HuH-7.5 (cell line): ENCODE results near the gene PEMT.

Experiments used
- DNase-seq: peaks from one replicate; pipeline ENCODE4 v3.0.0; 2011; ENCODE audit warnings: low spot score

PEMT gene

DNA sequence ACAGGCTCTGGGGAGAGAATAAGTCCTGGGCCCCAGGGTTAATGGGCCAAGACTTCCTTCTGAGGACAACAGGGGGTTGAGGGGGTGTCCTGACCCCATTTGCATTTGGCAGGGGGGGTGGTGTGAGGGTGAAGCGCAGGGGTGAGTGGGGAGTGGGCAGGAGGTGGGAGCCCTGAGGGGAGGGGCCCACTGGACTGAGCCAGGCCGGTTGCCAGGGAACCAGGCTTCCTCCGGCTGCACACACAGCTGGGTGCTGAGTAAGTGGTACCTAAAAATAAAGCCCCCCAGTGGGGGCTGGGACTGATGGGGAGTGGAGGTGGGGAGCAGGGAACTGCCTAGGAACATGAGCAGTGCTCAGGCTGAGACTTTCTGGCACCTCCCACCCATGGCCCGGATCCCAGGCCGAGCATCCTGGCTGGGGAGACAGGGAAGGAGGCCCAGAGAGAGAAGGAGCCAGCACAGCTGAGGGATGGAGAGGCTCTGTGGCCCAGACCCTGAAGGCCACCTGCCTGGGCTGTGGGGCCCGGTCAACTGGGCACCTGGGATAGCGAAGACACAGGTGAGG lies 87.9 kb downstream of the PEMT start:
- DNase-seq: no peak

DNA sequence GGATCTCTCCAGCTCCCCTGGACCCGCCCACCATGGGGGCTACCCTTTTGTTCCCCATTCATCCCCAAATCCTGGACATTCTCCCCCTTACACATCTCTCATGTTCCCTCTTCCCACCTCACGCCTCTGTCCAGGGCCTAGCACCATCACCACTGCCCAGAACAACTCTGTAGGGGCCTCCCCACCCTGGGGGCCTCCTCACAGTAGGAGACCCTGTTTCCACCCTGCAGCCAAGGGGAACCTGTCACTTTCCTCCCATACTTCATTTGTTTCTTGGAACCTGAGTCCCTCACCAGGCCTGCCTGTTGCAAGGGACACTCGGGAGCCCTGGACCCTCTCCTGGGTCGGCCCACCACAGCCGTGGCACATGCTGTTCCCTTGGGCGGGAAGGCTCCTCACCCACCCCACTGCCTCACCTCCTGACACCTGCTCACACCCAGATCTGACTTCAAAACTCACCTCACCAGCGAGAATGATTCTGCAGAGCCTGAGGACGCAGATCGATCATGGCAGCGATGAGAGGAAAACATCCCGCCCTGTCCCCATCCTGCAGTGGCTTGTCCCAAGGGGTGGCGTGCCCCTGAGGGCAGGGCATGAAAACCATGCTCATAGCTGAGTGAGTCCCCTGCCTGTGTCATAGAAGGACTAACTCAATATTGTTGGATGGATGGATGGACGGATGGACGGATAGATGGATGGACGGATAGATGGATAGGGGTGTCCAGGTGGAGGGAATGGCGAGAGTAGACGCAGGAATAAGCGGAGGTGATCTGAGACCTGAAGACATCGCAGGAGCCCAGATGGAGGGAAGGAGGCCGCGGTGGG lies 88.6 kb downstream of the PEMT start:
- DNase-seq: no peak

DNA sequence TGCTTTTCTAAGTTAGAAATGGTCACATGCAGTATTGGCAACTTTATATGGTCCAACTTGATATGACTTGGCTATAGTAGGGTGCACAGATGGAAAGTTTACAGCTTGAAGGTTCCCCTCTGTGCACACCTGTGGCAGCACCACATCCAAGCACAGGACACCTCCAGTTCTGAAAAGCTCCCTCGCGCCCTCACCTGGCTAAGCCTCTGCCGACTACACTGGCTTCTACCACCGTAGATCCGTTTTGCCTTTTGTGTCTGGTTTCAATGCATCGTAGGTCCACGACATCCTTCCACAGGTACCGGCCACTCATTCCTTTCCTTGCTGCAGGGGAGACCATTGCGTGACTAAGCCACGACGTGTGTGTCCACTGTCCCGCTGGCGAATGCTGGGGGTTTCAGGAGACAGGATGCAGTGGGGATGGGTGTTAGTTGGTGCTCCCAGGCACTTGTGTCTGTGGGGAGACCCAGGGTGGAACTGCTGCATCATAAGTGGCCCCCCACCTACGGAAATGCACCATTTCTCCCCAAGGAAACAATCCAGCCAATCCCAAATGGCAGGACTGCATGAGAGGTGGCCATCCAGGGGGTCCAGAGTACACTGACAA lies 90.4 kb downstream of the PEMT start:
- no peak for DNase-seq

DNA sequence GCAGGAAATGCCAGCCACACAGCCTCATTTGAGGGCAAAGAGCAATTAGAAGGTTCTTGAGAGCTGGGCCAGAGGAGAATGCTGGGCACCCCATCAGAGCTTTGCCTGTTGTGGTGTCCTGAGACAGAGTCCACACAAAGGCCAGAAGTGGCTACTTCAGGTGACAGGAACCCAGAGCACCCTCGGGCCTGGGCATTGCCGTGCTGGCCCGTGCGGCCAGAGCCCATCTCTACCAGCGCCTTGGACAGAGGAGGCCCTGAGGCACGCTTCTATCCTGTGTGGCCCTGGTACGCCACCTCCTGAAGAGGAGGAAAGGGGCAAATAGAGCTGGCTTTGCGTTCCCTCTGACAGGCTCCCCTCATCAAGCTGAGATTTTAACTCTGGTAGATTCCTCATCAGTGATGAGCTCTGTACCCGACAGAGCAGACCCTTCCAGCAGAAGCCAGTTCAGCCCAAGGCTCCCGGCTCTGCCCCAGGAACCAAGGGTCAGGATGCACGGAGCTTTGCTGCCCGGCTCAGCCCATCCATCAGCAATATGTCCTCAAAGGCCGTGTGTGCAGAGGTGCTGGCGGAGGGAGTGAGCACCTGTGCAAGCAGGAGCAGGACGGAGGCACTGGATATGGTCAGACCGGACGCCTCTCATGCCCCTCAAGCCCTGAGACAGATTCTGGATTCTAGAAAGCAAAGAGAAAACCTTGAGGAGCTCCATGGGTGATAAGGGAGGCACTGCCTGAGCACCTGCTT lies 91.9 kb downstream of the PEMT start:
- DNase-seq: no peak

DNA sequence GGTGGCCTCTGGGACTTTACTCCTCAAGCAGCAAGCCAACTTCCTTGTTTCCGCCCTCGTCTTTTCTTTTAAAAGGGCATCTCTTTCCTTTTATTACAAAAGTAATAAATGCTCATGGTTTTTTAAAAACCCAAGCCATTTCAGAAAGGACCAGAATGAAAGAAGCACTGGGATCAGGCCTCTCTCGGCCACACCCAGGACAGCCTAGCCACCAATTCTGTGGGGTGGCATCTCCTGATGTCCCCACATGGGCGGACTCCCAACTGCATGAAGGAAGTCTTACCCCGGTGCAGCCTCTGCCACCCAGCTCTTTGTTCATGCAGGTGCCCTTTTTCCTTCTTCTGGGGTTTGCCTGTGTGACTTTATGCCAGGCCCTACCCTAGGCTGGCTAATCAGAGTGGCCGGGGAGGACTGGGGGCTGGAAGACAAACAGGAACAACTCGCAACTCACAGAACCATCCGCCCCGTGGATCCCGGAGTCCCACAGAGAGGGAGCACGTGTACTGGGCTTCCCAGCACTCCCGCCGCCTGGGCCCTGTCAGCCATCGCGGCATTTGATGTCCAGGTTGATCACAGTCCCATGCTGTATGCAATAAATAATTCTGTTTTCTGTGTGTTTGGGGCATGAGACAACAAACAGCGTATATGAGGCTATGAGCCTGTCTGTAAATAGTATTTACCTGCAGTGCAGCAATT lies 92.8 kb downstream of the PEMT start:
- DNase-seq: no peak

DNA sequence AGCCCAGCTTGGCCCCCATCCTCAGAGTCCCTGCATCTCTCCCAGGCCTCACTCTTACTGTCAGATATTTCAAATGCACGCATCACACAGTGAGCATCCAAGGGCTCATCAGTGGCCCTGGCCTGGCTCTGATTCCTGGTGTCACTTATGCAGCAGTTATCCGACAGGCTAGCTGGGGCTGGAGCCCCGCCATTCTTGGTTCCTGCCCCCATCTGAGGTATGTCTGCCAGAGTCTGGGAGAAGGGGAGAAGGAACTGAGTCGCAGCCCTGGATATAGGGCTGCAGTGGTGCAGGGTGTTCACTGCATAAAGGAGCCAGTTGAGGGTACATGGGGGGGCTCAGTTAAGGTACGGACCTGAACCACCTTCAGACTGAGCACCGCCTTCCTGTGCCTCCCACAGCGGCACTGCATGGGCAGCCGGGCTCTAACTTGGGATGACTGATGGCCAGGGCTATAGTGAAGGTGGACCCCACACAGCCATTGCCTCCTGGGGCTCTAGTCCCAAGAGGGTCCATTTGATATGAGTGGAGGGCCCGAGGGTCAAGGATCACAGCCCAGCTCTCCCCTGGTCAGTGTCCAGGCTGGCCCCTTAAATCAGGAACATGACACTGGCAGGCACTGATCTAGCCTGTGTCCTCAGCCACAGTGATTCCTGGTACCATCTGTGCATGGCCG lies 93.5 kb downstream of the PEMT start:
- DNase-seq: no peak

DNA sequence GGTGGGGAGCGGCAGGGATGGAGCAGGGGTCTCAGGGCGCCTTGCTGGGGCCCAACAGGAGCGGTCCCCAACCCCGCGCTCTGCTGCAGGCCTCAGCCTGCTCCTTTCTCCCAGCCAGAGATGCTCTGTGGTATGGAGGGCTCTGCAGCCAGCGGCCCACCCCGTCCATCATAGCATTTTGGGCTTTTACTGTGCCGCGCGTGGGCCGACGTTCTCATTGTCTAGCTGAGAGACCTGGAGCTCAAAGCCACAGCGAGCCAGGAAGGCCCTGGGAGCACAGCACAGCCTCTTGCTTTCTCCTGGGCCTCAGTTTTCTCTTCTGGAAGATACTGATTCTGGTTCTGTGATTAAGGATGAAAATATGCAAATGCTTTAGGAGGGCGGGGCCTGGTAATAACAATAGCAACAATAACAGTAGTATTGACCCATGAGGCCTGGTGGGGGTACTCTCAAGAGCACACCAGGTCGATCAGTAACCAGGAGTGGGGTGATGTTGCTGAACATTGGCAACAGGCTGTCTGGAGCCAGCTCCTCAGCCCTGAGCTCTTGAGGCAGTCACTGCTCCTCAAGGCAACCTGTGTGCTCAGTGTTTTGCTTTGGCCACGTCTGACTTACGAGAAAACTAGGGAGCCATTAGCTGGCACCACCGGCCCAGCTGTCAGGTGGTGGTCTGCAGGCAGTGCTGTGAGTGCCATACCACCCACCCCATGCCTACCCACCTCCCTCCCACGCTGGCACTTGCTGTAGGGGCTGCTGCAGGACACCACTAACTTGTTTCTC lies 94.3 kb downstream of the PEMT start:
- DNase-seq: no peak

DNA sequence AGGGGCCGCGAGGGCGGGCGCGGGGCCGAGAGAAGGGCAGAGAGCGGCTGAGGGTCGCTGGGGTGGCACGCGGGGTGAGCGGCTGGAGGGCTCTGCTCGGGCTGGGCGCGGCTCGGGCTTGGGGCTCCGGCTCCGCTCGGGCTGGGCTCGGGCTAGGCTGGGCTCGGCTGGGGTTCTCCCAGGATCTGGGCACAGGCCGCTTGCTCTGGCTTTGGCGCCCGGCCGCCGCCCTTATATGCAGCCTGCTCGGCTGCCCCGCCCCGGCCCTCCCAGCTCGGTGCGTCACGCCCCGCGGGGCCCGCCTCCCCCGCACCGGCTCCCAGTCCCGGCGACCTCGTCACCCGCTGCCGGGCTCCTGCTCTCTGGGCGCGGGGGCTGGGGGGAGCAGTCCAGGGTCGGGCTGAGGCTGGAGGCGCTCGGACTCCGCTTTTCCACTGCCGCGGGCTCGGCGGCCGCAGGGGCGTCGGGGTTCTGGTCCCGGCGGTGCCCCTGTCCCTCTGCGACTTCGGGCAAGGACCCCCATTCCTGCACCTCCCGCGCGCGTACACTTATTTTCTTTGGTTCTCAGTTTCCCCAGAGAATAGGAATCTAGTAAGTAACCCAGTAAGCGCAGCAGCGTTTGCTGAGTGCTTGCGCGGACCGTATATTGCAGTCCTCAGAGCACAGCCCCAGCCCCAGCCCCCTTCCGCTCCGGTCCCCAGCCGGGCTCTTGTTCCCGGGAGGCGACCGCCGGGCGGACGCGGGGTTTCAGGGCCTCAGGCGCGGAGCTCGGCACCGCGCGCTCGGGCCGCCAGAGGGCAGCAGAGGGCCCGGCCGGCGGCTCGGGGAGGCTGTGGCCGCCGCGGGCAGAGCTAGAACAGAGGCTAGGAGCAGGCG lies 95.1 kb downstream of the PEMT start, which contains the start of gene RASD1:
RASD1 (minus strand) TSS at position 207 of the 876 bp plus-strand sequence. CDS start 214 bp downstream, outside the sequence.
- DNase-seq: peak; percentile 94

DNA sequence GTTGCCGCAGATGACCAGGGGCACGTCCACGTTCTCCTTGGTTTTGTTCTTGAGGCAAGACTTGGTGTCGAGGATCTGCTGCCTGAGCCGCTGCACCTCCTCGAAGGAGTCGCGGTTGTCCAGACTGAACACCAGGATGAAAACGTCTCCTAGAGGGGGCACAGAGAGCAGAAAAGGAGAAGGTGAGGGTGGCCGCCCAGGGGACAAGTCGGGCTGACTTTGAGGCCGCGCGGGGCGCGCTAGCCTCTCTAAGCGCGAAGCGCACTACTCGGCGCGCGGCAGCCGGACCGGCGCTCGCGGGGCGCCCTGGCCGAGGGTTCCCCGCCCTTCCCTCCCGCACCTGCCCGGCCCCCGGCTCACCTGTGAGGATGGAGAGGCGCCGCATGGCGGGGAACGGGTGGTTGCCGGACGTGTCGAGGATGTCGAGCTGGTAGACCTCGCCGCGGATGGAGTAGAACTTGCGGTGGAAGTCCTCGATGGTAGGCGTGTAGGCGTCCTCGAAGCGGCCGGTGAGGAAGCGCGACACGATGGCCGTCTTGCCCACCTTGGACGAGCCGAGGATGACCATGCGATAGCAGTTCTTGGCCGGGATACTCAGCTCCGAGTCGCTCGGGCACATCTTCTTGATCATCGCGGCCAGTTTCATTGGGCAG lies 95.8 kb downstream of the PEMT start:
- DNase-seq: no peak

DNA sequence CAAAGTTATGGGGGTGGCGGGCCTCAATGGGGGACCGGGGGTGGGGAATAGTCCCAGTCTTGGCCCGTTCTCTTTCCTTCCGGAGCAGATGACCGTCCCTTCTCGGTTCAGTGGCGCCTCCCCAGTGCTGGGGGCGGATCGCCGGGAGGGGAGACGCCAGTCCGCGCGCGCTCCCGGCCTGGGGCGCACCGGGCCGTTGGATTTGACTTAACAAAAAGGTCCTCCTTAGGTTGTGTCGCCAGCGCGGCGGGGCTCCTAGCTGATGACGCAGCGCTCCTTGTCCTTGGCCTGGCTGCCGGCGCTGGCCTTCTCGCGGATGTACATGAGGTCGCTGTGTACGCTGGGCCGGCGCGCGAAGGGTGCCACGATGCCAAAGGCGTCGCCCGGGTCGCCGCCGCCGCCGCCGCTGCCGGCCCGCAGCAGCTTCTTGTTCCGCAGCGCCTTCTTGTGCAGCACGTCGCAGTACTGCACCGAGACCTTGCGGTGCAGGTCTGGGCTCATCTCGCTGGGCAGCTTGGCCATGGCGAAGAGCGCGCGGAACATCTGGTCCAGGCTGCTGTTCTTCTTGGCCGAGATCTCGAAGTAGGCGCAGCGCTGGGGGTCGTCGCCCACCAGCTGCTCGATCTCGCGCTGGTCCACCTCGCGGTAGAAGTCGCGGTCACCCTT lies 96.5 kb downstream of the PEMT start:
- no peak for DNase-seq

DNA sequence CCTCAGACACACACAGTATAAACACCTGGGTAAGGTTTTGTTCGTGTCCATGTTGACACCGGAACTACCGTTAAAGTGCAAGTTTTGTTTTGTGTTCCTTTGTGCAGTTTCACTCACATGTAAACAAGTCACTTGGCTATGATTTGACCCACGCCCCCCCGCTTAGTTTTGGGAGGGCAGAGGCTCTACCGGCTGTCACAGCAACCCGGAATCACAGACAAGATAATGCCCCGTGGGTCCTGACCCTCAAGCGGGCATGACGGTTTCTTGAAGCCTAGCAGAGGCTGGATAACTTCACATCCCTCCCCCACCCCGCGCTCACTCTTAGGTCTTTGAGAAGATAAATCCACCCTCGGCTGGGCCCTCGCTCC lies 97.0 kb downstream of the PEMT start:
- no peak for DNase-seq

DNA sequence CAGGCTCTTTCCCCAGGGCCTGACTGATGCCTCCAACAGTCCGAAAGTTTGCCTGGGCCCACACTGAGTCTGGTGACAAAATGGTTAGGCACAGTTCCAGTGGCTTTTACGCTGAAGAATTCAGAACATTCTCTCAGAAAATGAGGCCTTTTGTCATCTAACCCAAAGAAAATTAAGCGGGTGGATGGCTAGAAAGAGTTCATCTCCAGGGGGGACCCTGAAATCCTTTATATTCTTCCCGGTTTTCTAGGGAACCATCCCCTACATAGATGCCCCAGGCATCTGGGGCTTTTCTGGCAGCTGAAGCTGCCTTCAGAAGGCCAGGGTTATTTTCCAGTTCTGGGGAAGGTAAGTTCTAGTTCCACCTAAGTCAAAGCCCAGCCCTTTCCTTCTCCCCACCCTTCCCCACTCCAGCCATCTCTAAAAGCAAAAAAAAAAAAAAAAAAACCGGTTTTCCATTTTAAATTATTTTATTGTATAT lies 97.5 kb downstream of the PEMT start:
- no peak for DNase-seq

DNA sequence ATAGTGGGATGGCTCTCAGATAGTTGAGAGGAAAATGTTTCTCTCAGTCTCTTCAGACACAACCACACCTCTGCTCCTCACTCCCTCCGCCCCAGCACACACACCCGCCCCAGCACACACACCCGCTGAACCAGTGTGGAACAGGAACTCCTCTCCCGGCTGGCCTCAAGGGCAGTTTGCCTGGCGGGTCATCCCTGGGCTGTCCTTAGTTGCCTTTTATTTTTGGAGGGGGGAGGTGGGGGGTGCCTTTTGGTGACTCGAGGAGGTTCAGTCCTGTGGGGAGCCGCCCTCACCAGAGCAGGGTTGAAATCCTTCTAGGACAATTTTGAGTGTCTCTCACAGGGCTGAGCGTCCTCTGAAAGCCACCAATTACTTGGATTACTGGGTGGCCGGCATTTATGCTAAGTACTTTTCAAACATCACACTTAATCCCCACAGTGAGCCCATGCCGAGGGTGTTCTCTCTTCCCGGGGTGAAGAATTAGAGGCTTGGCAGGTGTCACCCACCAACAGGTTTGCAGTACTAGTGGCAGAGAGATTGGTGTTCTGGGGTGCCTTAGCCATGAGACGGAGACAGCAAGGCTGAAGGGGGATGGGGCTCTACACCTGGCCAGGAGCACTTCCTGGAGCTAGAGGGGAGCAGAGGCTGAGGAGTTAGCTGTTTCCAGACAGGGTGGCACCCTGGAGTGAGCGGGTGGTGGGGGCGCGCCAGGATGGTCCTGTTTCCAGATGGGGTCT lies 98.1 kb downstream of the PEMT start:
- no peak for DNase-seq

DNA sequence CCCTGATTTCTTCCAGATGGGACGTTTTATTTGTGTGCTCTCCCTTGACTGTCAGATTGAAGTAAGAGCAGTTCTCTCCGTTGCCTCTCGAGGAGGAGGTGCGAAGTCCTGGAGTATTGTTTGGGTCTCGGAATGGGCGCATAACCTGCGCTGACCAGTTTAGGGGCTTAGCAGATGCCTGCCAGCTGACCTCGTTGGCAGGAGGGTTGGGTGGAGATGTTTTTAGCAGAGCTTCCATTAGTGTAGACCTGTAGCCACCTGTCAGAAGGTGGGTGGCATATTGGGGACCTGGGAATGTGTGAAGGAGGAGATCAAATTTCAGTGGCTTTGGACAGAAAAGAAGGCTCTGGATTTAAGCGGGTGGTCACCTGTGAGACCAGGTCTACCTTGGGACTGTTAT lies 98.9 kb downstream of the PEMT start:
- no peak for DNase-seq

DNA sequence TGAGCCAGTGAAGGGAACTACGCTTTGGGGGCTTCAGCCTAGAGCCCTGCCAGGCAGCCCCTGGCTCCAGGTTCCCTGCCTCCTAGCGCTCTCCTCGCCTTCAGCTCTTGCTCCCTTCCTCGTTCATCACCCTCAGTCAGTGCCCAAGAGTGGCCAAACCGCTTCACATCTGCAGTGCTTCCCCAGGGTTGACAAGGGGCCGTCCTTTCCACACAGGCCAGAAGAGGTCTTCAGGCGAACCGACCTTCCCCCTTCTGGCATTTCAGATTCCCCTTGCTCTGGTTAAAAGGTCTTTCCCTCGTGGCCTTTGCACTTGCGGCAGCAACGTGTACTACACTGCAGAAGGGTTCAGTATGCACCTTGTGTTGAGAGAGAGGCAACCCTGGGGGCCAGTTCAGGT lies 99.4 kb downstream of the PEMT start:
- no peak for DNase-seq

DNA sequence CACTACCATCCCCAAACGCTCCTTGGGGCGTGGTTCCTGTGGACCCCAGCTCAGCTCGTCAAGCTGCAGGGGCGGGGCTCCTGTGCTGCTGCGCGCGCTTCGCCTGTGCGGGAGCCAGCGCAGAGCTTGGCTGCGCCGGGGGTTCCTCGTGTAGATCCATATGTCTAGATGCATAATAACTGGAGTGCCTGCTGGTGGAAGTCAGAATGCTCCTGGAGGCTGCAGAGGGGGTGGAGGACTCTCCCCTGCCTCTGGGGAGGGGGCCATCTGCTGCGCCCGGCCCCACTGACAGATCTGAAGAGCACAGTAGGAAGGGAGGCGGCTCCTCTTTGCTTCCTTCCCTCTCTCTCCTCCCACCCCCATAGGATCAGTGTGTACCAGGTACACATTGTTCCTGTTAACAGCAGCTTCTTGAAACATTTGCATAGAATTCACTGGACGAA lies 99.9 kb downstream of the PEMT start:
- DNase-seq: no peak

DNA sequence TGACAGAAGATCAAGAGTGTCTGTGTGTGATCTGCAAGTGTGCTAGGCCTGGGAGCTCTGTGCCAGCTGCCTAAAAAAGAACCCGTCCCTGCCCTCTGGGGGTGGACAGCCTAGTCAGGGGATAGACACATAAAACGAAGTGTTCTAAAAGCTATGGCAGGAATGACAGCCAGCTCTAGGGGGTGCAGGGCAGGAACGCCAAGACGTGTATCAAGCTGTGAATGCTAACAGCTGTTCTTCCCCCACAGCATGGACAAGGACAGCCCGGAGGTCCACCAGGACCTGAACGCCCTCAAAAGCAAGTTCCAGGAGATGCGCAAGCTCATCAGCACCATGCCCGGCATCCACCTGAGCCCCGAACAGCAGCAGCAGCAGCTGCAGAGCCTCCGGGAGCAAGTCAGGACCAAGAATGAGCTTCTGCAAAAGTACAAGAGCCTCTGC lies 100.5 kb downstream of the PEMT start:
- no peak for DNase-seq

DNA sequence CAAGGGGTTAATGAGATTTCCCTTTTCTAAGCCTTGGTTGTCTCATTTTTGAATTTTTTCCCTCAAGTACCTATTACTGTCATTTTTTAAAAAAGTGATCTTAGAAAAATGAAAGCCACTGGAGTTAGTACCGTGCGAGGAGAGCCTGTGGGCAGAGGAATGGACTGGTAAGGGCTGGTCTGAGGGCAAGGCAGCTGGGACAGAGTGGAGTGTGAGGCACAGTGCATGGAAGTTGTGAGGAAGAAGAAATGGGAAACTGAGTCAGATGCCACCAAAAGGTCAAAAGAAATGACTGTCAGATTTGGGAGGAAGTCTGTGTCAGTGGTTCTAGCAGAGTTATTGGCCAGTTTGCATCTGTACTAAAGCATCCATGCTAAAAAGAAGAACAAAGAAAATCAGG lies 103.5 kb downstream of the PEMT start:
- no peak for DNase-seq
